SK-N-SH treated with all-trans-retinoic acid at 6 μM for 48 hours (cell line): ENCODE results near the gene ACRV1.

Experiments used
- ATAC-seq: fragments of 200-7000 bp; cut with Tn5 transposase; 3 replicates; pipeline ENCODE4 v1.9.1; 2020; ENCODE audit warnings: mild to moderate bottlenecking, moderate library complexity
- BACH2 ChIP-seq: fragments of 250-450 bp; sonication (Bioruptor Pico); IDR thresholded peaks from 2 replicates; pipeline ENCODE4 v1.9.0; 2021; ENCODE audit warnings: mild to moderate bottlenecking, borderline replicate concordance
- CSDC2 ChIP-seq: fragments of 250-450 bp; sonication (Bioruptor Pico); IDR thresholded peaks from 2 replicates; pipeline ENCODE4 v1.5.0; 2020; ENCODE audit warnings: mild to moderate bottlenecking, moderate library complexity
- ESRRG ChIP-seq: fragments of 250-450 bp; sonication (Bioruptor Pico); IDR thresholded peaks from 2 replicates; pipeline ENCODE4 v1.6.1; 2021; ENCODE audit warnings: mild to moderate bottlenecking
- GLIS3 ChIP-seq: fragments of 250-450 bp; sonication (Bioruptor Pico); IDR thresholded peaks from 2 replicates; pipeline ENCODE4 v1.5.0; 2020; ENCODE audit warnings: mild to moderate bottlenecking, moderate library complexity
- PPARA ChIP-seq: fragments of 250-450 bp; sonication (Bioruptor Pico); IDR thresholded peaks from 2 replicates; pipeline ENCODE4 v1.5.0; 2020; ENCODE audit warnings: mild to moderate bottlenecking, borderline replicate concordance
- SNAI2 ChIP-seq: fragments of 250-450 bp; sonication (Bioruptor Pico); IDR thresholded peaks from 2 replicates; pipeline ENCODE4 v1.5.0; 2020; ENCODE audit warnings: mild to moderate bottlenecking, moderate library complexity
- TCF4 ChIP-seq: fragments of 250-450 bp; sonication (Bioruptor Pico); IDR thresholded peaks from 2 replicates; pipeline ENCODE4 v1.8.0; 2021; ENCODE audit warnings: mild to moderate bottlenecking, moderate library complexity, borderline replicate concordance
- TOX ChIP-seq: fragments of 250-450 bp; sonication (Bioruptor Pico); IDR thresholded peaks from 2 replicates; pipeline ENCODE4 v1.8.0; 2021; ENCODE audit warnings: mild to moderate bottlenecking, moderate library complexity, borderline replicate concordance
- TSHZ2 ChIP-seq: fragments of 250-450 bp; sonication (Bioruptor Pico); IDR thresholded peaks from 2 replicates; pipeline ENCODE4 v1.5.0; 2020; ENCODE audit warnings: mild to moderate bottlenecking, moderate library complexity
- ZC3H10 ChIP-seq: fragments of 250-450 bp; sonication (Bioruptor Pico); IDR thresholded peaks from 2 replicates; pipeline ENCODE4 v1.5.1; 2021; ENCODE audit warnings: mild to moderate bottlenecking, moderate library complexity
- ZFP3 ChIP-seq: fragments of 250-450 bp; sonication (Bioruptor Pico); IDR thresholded peaks from 2 replicates; pipeline ENCODE4 v1.5.0; 2020; ENCODE audit warnings: mild to moderate bottlenecking, moderate library complexity
- ZFP30 ChIP-seq: fragments of 450-650 bp; formaldehyde crosslinking; IDR thresholded peaks from 2 replicates; pipeline ENCODE4 v1.5.0; 2022; ENCODE audit warnings: mild to moderate bottlenecking, moderate library complexity
- ZNF565 ChIP-seq: fragments of 450-650 bp; formaldehyde crosslinking; conservative IDR thresholded peaks from 2 replicates; pipeline ENCODE4 v1.5.0; 2020; ENCODE audit warnings: low read depth, mild to moderate bottlenecking, moderate library complexity
- ZNF70 ChIP-seq: fragments of 450-650 bp; formaldehyde crosslinking; IDR thresholded peaks from 2 replicates; pipeline ENCODE4 v1.5.0; 2020; ENCODE audit warnings: mild to moderate bottlenecking, moderate library complexity
- ZNF8 ChIP-seq: fragments of 450-650 bp; formaldehyde crosslinking; IDR thresholded peaks from 2 replicates; pipeline ENCODE4 v1.5.0; 2020; ENCODE audit warnings: mild to moderate bottlenecking, moderate library complexity
- TF ChIP-seq, protein P1 (sequence below): fragments of 250-450 bp; sonication (Bioruptor Pico); IDR thresholded peaks from 2 replicates; pipeline ENCODE4 v1.8.0; 2021; ENCODE audit warnings: low read depth, mild to moderate bottlenecking, moderate library complexity, borderline replicate concordance
- TF ChIP-seq, protein P2 (sequence below): fragments of 250-450 bp; sonication (Bioruptor Pico); IDR thresholded peaks from 2 replicates; pipeline ENCODE4 v1.8.0; 2020; ENCODE audit warnings: mild to moderate bottlenecking, moderate library complexity, borderline replicate concordance
- TF ChIP-seq, protein P3 (sequence below): fragments of 250-450 bp; sonication (Bioruptor Pico); IDR thresholded peaks from 2 replicates; pipeline ENCODE4 v1.5.1; 2020; ENCODE audit warnings: low read depth, mild to moderate bottlenecking, moderate library complexity

Gene ACRV1

DNA sequence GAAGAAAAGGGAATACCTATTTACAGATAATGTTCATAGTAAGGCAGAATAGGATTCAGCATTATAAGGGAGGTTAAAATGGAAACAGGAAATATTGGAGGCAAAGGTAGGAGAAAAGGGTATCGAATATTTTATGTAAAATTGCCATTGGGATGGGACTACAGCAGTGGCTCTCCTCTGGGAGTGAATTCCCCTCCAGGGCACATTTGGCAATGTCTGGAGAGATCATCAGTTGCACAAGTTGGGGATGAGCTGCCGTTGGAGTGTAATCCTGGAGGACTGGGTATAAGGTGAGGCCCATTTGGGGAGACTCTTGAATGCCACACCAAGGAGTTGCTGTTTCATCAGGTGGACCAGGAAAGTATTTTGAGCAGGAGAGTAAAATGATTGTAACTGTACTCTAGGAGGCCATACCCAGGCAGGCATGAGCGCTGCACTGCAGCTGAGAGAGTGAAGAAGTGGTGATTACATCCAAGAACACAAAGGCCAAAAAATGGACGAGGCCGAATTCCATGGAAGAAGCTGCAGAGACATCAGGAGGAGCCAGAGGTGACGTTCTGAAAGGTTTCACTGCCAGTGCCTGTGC, 8.7 kb upstream of the ACRV1 start:
- no peak for TF ChIP-seq ZNF8 (CRISPR knock-in tag)
- TF ChIP-seq TSHZ2, result no peak
- no peak for TF ChIP-seq PPARA (CRISPR knock-in tag)
- no peak for TF ChIP-seq SNAI2 (CRISPR knock-in tag)
- no peak for TF ChIP-seq ZFP3 (CRISPR knock-in tag)
- TF ChIP-seq, protein P1, sequence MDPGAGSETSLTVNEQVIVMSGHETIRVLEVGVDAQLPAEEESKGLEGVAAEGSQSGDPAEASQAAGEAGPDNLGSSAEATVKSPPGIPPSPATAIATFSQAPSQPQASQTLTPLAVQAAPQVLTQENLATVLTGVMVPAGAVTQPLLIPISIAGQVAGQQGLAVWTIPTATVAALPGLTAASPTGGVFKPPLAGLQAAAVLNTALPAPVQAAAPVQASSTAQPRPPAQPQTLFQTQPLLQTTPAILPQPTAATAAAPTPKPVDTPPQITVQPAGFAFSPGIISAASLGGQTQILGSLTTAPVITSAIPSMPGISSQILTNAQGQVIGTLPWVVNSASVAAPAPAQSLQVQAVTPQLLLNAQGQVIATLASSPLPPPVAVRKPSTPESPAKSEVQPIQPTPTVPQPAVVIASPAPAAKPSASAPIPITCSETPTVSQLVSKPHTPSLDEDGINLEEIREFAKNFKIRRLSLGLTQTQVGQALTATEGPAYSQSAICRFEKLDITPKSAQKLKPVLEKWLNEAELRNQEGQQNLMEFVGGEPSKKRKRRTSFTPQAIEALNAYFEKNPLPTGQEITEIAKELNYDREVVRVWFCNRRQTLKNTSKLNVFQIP (CRISPR knock-in tag), result no peak
- TF ChIP-seq, protein P2, sequence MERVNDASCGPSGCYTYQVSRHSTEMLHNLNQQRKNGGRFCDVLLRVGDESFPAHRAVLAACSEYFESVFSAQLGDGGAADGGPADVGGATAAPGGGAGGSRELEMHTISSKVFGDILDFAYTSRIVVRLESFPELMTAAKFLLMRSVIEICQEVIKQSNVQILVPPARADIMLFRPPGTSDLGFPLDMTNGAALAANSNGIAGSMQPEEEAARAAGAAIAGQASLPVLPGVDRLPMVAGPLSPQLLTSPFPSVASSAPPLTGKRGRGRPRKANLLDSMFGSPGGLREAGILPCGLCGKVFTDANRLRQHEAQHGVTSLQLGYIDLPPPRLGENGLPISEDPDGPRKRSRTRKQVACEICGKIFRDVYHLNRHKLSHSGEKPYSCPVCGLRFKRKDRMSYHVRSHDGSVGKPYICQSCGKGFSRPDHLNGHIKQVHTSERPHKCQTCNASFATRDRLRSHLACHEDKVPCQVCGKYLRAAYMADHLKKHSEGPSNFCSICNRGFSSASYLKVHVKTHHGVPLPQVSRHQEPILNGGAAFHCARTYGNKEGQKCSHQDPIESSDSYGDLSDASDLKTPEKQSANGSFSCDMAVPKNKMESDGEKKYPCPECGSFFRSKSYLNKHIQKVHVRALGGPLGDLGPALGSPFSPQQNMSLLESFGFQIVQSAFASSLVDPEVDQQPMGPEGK (CRISPR knock-in tag), result no peak
- ATAC-seq, result no peak

DNA sequence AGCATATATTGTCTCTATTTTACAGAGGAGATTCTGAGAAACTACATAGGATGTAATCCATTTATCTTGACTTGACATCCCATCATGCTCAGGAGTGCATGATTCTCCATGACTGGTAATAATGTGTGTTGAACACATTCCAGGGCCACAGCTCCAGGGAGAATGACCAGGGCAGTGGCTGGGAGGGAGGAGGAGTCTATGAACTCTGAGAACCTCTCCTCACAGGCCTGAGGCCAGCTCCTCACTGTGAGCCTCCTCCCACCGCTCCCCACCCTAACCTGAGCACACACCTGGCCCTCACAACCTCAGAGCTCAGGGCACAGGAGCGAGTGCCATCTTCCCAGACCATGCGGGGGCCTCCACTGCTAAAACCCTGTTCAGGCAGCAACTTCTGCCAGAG, 8.0 kb upstream of the ACRV1 start:
- TF ChIP-seq, protein P1 (CRISPR knock-in tag), result no peak
- TF ChIP-seq ZNF8 (CRISPR knock-in tag) (no peak), TOX (CRISPR knock-in tag) (no peak), ZC3H10 (CRISPR knock-in tag) (no peak), ESRRG (no peak), GLIS3 (CRISPR knock-in tag) (no peak), TCF4 (CRISPR knock-in tag) (no peak), TSHZ2 (no peak), CSDC2 (CRISPR knock-in tag) (no peak), PPARA (CRISPR knock-in tag) (no peak), ZFP30 (CRISPR knock-in tag) (no peak), ZNF565 (no peak), ZNF70 (CRISPR knock-in tag) (no peak), BACH2 (CRISPR knock-in tag) (no peak)
- TF ChIP-seq, protein P3, sequence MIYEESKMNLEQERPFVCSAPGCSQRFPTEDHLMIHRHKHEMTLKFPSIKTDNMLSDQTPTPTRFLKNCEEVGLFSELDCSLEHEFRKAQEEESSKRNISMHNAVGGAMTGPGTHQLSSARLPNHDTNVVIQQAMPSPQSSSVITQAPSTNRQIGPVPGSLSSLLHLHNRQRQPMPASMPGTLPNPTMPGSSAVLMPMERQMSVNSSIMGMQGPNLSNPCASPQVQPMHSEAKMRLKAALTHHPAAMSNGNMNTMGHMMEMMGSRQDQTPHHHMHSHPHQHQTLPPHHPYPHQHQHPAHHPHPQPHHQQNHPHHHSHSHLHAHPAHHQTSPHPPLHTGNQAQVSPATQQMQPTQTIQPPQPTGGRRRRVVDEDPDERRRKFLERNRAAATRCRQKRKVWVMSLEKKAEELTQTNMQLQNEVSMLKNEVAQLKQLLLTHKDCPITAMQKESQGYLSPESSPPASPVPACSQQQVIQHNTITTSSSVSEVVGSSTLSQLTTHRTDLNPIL (CRISPR knock-in tag), result no peak
- TF ChIP-seq, protein P2 (CRISPR knock-in tag), result no peak
- no peak for ATAC-seq
